Measurements from ENCODE around the gene SBK2.

Gene SBK2

GRCh38 chr19:55483706-55484592 is 53.0 kb downstream of the SBK2 start:
- no peak for DNase-seq

- DNase-seq = no peak
Observed at GRCh38 chr19:55482967-55483705, 53.8 kb downstream of the SBK2 start.

GRCh38 chr19:55482156-55482961 is 54.6 kb downstream of the SBK2 start:
- DNase-seq = no peak

GRCh38 chr19:55481794-55482155 is 55.2 kb downstream of the SBK2 start:
- DNase-seq = no peak

DNA sequence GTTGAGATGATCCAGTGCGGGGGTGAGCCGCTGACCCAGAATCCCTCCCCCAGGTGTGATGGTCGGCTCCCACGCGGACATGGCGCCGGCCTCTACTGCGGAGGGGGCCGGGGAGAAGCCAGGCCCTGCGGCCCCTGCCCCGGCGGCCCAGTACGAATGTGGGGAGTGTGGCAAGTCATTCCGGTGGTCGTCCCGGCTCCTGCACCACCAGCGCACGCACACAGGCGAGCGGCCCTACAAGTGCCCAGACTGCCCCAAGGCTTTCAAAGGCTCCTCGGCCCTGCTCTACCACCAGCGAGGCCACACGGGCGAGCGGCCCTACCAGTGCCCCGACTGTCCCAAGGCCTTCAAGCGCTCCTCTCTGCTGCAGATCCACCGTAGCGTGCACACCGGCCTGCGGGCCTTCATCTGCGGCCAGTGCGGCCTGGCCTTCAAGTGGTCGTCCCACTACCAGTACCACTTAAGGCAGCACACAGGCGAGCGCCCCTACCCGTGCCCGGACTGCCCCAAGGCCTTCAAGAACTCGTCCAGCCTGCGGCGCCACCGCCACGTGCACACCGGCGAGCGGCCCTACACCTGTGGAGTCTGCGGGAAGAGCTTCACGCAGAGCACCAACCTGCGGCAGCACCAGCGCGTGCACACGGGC is 55.7 kb downstream of the SBK2 start:
- DNase-seq = no peak

- no peak for DNase-seq
Observed at GRCh38 chr19:55479451-55480230, 57.3 kb downstream of the SBK2 start.

DNA sequence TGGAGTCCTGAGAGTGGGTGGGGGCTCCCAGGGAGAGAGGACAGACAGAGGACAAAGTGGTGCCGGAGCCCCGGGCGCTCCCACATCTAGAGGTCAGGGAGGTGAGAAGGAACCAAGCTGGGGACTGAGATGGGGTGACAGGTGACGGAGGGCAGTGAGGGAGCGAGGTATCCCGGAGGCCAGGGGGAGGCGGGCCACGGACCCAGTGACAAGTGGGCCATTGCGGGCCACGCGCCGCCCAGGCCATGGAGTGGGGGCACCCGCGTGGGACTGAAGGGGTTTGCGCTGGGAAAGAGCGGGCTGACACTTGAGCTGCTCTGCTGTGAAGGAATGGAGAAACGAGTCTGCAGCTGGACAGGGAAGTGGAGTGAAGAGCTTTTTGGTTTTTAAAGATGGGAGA is 57.9 kb downstream of the SBK2 start:
- DNase-seq = no peak

Measured in DMS 273 treated with DMSO at 0.1 percent for 48 hours (cell line).